GM19468 (cell line): ENCODE measurements around the gene PAX6.

Source experiments
- ATAC-seq: cut with Tn5 transposase; IDR thresholded peaks from one replicate; pipeline ENCODE4 v1.9.1; 2021; ENCODE audit warnings: mild to moderate bottlenecking, moderate library complexity, moderate number of reproducible peaks; ENCODE audit not compliant: unreplicated experiment; ENCODE audit errors: extremely low read depth

PAX6 gene

DNA sequence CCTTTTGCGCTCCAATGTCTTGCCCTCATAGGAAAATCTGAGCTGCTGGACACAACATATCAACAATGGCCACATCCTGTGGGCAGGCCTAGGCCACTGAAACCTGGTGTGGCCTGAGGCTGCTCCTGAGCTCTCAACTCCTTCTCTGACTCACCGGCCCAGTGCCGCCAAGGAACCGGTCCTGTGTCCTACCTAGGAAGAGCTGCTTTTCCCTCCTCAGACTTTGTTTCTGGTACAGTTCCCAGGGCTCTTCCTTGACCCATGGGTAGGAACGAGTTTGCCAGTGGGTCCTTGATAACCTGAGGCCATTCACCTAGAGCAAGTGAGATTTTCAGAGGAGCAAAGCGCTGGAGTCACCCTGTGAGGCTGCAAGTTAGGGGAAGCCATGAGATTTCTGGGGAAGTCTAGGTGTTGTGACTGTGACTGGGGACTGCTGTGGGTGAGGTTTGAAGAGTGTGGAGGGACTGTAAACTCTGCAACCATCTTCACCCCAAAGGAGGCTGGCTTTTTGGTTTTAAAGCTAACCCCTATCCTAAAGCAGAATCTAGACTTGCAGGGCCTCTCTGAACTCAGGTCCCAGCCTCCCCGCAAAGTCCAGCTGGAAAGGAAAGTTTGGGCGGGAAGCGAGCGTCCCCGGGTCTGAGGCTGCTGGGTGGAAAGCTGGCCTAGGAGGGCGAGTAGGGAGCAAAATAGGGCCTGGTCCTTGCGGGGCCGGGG lies 12.0 kb upstream of the PAX6 start:
- no peak for ATAC-seq

GRCh38 chr11:31822175-31822926 lies 11.2 kb upstream of the PAX6 start:
- ATAC-seq, result no peak

GRCh38 chr11:31821766-31822165 lies 10.6 kb upstream of the PAX6 start:
- no peak for ATAC-seq

DNA sequence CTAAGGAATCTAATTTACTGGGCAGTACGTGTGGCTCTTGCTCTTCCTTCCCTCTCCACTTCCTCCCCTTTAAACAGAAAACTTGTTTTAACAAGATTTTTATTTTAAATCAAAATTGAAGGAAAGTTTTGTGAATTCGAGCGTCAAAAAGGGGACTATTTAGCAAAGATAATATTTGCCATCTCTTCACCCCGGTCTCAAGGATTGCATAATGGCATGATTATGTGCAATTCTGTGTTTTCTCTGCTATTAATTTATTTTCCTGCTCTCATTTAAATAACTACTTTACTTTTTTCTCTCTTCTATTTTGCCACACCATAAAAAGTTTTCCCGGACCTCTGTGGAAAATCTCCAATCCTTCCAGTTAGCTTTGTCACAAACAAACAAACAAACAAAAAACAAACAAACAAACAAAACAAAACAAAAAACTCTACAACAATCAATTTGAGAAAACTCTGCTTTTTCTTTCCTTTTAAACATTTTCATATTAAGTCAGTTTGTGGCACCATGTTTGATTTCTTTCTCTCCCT lies 10.2 kb upstream of the PAX6 start:
- ATAC-seq, result no peak

DNA sequence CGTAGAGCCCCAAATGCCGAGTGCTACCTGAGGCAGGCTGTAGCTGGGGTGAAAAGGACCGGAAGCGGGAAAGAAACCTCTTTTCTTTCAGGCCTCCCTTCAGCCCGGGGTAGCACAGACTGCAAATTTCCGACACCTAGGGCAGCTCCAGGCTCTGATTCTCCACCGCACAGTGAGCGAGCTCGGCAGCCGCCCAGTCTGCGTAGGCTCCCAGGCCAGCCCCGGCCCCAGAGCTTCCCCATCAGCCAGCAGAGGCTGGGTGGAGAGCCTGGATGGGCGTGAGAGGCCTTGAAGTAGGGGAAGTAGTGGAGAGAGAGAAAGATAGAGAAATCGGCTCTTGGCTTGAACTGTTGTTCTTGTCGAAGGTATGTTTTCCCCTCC lies 9.3 kb upstream of the PAX6 start:
- no peak for ATAC-seq

- ATAC-seq, result no peak
Observed at GRCh38 chr11:31819621-31820437, 8.7 kb upstream of the PAX6 start.

- ATAC-seq, result no peak
Observed at GRCh38 chr11:31818874-31819331, 7.8 kb upstream of the PAX6 start.

DNA sequence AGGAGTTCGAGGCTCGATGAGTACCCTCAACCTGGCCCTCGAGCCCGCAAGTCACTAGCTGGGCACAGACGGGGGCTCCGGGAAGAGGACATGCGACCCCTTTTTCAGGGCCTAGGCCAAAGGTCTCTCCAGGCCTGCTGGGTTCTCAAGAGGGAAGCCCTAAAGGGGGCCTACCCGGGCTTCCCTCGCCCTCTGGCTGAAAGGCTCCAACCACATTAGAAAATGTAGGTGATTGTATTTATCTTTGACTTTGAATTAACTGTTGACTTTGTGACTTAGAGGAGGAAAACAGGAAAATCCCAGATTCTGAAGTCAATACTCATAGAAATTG lies 7.3 kb upstream of the PAX6 start:
- no peak for ATAC-seq

GRCh38 chr11:31817621-31818424 lies 6.7 kb upstream of the PAX6 start:
- ATAC-seq, result no peak

DNA sequence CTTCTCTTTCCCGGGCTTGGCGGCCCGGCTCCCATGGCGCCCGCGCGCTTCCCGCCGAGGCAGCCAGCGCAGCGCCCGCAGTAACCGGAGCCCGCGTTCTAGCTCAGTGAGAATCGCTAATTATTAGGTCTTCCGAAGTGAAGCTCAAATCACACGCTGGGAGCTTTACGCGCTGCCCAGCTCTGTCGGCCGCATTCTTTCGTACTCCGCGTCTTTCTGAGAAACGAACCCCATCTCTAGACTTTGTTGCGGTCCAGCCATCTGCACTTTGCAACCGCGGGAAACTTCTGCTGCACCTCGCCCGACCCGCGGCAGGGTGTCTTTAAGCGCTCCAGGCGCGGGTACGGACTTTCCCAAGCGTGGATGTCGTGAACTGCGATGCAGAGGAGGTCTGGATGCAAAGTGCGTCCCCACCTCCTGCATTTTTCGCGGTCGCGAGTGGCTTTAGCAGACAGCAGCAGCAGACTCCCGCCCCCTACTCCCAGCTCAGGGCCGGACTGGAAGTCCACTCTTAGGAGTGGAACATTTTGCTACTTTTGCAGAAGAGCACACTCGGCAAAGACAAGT lies 6.0 kb upstream of the PAX6 start:
- ATAC-seq, result no peak

- no peak for ATAC-seq
Observed at GRCh38 chr11:31816468-31817053, 5.4 kb upstream of the PAX6 start.

- ATAC-seq, result no peak
Observed at GRCh38 chr11:31815711-31816467, 4.8 kb upstream of the PAX6 start.

- ATAC-seq, result no peak
Observed at GRCh38 chr11:31814176-31814868, 3.2 kb upstream of the PAX6 start.

DNA sequence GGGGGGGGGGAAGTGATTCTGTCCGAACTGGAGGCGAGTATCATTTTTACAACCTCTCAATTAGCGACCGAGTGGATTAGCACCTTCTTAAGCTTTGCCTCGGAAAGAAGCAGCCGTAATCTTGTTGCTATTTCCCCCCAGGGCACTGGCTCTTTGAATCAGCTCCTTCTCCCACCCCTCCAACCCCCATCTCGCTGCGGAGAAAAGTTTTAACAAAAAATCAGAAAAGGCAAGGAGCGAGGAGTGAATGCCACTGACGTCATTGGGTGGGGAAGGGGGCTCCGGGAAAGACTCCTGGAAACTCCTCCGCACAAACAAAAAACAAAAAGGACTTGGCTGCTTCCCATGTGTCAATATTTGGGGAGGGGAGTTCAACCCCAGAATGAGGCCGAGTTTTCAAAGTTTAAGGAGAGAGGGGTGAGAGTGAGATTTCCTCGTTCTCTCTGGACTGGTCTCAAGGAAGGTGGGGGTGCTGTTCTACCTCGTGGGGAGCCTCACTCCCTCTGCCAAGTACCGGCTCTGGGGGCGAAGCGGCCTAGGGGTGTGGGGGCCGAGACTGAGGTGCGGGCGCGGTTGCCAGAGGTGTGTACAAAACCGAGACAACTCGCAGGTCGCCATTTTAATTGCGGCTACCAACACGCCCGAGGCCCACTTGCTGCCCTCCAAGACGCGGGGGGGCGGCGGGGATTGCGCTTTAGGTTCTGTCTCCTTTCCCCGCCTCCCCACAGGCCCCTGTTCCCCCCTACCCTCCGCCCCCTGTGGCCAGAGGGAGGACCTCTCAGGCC lies 2.5 kb upstream of the PAX6 start:
- ATAC-seq, result no peak

GRCh38 chr11:31812383-31813381 lies 1.6 kb upstream of the PAX6 start:
- no peak for ATAC-seq
